Measurements from ENCODE around the gene TTLL12.

Gene TTLL12

GRCh38 chr22:43199541-43199940 is 12.6 kb upstream of the TTLL12 start:
- DNase-seq (ENCODE audit: low read depth in 2 of 2): no peak

GRCh38 chr22:43198936-43199335 is 12.0 kb upstream of the TTLL12 start:
- DNase-seq (ENCODE audit: low read depth in 2 of 2): no peak

DNA sequence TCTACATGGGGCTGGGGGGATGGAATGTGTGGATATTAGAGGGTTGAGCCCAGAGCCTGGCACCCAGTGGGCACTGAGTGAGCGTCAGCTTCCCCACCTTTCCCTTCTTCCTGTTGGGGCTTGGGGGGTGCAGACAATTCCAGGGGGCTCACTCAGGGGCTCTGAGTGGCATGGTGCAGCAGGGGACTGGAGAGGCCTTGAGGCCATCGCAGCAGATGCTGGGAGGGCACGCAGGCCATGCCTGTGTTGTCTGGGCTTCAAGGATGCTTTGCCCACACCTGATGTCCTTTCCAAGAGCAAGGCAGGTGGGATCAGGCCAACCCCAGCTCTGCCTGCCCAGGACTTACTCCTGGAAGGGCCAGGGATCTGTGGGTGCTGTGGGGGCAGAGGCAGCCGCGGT is 11.2 kb upstream of the TTLL12 start:
- no peak for DNase-seq (ENCODE audit: low read depth in 2 of 2)

DNA sequence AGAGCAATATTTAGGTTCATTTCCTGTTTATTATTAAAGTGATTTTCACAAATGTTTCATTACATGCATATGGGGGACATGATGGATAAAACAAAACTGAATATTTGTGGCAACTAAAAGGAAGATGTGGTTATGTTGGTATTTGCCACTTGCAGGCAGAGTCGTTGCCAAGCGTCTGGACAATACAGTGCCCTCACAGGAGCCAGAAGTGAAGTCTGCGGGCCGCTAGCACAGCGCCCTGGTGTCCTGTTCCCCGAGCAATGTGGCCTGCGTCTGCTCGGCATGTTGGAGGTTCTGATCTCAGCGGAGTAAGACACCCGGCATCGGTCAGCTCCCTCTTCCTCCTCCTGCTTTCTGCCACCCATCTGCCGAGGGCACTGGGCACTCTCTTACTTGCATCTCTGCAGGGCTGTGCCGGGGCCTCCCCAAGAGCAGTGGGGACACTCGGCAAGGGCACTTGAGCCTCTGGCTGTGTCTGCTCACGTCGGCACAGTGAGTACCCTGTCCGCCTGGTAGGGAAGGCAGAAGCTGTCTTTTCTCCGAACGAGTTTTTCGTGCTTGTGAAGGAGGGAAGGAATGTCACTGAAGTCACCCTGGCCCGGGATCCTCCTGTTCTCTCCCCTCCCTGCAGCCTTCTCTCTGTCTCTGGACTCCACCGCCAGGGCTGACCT is 10.5 kb upstream of the TTLL12 start:
- DNase-seq (ENCODE audit: low read depth in 2 of 2): no peak

GRCh38 chr22:43191831-43192230 is 4.9 kb upstream of the TTLL12 start:
- DNase-seq (ENCODE audit: low read depth in 2 of 2): no peak

DNA sequence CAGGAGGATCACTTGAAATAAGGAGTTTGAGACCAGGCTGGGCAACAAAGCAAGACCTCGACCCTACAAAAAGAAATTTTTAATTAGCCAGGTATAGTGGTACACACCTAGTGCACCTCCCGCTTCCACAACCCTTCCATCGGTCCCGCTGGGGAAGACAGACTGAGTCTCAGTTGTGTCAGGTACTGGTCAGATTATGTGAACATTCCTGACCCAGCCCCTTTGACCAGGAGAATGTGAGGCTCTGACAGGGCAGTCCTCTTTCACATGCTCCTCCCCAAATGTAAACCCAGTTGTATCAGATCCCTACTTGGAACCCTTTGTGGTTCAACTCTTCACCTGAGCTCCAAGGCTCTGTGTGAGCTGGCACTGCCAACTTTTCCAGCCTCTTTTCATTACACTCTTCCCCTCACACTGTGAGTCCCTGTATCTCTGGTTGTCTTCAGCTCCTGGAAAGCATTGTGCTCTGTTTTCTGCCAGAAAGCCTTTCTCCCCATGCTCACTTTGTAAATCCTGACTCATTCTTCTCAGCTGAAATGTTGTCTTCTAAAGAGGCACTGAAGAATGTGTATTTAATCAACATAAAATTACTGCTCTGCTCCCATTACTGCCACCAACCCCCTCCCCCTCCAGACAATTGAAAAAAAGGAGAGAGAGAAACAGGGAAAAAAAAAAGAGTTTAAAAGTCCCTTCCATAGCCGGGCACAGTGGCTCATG is 2.1 kb upstream of the TTLL12 start:
- DNase-seq (ENCODE audit: low read depth in 2 of 2): no peak

GRCh38 chr22:43187171-43188099 is 501 bp upstream of the TTLL12 start:
- DNase-seq (ENCODE audit: low read depth in 2 of 2): peak; percentile 95 to 97

GRCh38 chr22:43185860-43186261 is 1.1 kb downstream of the TTLL12 start:
- no peak for DNase-seq (ENCODE audit: low read depth in 2 of 2)

GRCh38 chr22:43183496-43184277 is 3.2 kb downstream of the TTLL12 start:
- no peak for DNase-seq (ENCODE audit: low read depth in 2 of 2)

GRCh38 chr22:43182726-43183125 is 4.2 kb downstream of the TTLL12 start:
- no peak for DNase-seq (ENCODE audit: low read depth in 2 of 2)

DNA sequence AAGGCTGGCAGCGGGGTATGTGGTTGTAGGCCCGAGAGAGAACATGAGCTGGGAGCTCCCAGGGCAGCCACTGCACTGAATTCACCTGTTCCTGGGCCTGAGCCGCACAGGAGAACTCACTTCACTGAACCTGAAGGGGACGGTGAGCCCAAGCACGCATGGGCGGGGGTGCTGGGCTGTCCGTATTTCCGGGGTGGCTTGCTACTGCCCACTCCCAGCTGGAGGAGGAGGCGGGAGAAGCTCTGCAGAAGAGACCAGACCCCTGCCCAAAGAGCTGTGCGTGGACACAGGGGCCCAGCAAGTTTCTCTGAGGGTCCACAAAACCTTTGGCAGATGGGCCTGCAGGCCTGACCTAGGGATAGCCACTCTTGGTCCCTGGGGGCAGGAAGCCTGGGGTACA is 4.8 kb downstream of the TTLL12 start:
- no peak for DNase-seq (ENCODE audit: low read depth in 2 of 2)

DNA sequence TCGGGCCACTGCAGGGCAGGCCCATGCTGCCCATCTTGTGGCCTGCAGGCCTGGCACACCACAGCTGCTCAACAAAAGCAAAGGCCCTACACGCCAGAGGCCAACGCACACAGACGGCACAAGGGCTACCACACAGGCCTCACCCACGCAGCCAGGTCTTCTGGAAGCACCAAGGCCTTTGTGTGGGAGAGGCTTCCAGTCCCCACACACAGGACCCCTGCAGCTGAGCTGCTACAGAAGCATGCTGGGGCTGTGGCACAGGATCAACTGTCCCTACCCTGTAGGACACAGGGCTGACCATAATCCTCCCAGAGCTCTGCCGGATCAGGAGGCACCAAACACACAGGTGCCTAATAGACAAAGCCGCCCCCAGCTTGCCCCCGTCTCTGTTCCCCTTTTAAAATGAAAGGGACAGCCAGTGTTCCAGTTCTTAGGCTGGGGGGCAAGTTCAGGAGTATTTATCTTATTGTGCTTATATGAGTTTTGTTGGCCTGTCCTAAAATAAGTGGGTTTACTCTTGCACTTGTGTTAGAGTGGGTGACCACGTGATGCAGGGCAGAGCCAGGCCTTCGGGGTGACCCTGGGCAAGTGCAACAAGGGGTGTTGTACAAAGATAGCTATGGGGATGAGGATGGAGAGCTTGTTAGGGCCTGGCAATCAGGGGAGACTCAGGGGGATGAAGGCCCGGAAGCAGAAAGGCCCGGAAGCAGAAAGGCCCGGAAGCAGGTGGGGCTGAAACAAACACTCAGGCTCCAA is 5.4 kb downstream of the TTLL12 start:
- no peak for DNase-seq (ENCODE audit: low read depth in 2 of 2)

- DNase-seq (ENCODE audit: low read depth in 2 of 2): no peak
These were observed 6.3 kb downstream of the TTLL12 start for GRCh38 chr22:43180670-43181069.

DNA sequence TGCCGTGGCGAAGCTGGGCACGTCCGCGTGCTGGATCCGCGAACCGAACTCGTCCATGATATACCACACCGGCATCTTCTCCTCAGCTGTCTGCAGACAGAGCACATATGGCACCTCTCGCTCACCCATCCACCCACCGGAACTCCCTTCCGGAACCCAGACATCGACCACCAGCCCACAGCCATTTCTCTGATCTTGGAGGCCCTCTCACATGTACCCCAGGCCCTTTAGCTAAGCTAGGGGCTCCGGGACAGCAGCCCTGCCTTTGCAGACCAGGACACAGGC is 7.1 kb downstream of the TTLL12 start:
- DNase-seq (ENCODE audit: low read depth in 2 of 2): no peak

- DNase-seq (ENCODE audit: low read depth in 2 of 2): no peak
These were observed 7.6 kb downstream of the TTLL12 start for GRCh38 chr22:43179146-43179910.

- no peak for DNase-seq (ENCODE audit: low read depth in 2 of 2)
These were observed 9.5 kb downstream of the TTLL12 start for GRCh38 chr22:43177479-43177878.

DNA sequence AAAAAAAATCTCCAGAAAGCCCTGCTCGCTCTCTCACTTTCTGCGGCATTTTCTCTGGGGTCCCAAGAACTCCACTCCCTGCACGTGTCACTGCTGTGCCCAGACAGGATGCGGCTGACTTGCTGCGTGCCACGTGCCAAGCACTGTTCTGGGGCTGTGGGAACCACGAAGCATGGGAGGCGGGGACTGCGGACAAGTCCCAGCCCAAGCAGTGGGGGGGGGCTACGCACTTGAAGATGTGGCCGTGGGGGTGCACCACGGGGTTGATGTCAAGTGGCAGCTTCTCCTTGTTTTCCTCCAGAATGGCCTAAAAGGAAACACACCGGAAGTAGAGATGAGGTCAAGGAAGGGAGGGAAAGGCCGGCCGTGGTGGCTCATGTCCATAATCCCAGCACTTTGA is 10.8 kb downstream of the TTLL12 start:
- no peak for DNase-seq (ENCODE audit: low read depth in 2 of 2)

- no peak for DNase-seq (ENCODE audit: low read depth in 2 of 2)
These were observed 11.9 kb downstream of the TTLL12 start for GRCh38 chr22:43174941-43175531.

GRCh38 chr22:43173976-43174720 is 12.8 kb downstream of the TTLL12 start:
- no peak for DNase-seq (ENCODE audit: low read depth in 2 of 2)
